Erythroblast (primary cell): Measurements from ENCODE around the gene ZBTB47.

Experiments
- DNase-seq, 2 experiments: peaks; one replicate each; lab custom pipeline; 2025; lab: John Stamatoyannopoulos, UW
- GATA1 ChIP-seq: IDR thresholded peaks from 2 replicates; pipeline ENCODE4 v1.6.1; 2011; ENCODE audit warnings: low read depth, mild to moderate bottlenecking, control low read depth, low read length, moderate library complexity
- POLR2A ChIP-seq: IDR thresholded peaks from 2 replicates; pipeline ENCODE4 v1.6.1; 2011; ENCODE audit warnings: mild to moderate bottlenecking, low read length

ZBTB47 gene

GRCh38 chr3:42680271-42680670 lies 26.8 kb downstream of the ZBTB47 start:
- TF ChIP-seq GATA1: no peak
- TF ChIP-seq POLR2A: no peak
- no peak for DNase-seq

DNA sequence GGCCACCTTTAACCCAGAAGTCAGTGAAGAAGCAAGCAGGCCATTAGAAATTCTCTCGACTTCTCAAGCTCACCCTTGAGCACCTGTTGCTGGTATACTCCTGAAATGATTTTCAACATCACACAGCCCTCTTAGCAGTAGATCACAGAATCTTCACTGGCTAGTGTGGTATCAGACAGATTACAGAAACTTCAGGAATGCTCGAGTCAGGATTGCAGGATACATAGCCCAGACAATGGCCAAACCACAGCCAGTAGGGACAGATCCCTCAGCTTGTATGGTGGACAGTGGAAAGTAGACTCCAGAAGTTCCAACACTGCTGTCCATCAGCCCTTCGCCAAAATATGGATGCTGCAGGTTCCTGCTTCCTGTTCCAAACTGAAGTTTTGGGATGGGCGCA lies 27.3 kb downstream of the ZBTB47 start:
- no peak for DNase-seq
- TF ChIP-seq POLR2A: no peak
- TF ChIP-seq GATA1: no peak

DNA sequence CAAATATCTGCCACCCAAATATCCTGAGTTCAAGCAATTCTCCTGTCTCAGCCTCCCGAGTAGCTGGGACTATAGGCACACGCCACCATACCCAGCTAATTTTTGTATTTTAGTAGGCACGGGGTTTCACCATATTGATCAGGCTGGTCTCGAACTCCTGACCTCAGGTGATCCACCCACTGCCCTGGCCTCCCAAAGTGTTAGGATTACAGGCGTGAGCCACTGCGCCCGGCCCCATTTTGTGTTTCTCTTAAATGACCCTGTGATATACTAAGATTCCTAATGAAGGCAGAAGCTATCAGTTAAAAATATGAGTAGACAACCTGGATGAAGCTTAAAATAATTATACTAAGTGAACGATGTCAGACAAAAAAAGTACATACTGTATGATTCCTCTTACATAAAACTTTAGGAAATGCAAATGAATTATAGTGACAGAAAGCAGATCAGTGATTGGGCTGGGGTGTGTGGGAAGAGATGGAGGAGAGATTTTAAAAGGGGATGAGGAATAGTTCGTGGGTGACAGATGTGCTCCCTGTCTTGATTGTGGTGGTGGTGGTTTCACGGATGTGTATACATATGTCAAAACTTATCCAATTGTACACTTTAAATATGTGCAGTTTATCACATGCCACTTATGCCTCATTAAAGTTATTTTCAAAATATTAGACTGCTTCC lies 28.0 kb downstream of the ZBTB47 start:
- TF ChIP-seq GATA1 (no peak), POLR2A (no peak)
- no peak for DNase-seq

GRCh38 chr3:42682301-42683070 lies 29.0 kb downstream of the ZBTB47 start:
- TF ChIP-seq POLR2A: no peak
- TF ChIP-seq GATA1: no peak
- no peak for DNase-seq

GRCh38 chr3:42683875-42684598 lies 30.5 kb downstream of the ZBTB47 start:
- peak in 1 of 2 experiments; percentile 17 for DNase-seq
- TF ChIP-seq POLR2A: no peak
- no peak for TF ChIP-seq GATA1

DNA sequence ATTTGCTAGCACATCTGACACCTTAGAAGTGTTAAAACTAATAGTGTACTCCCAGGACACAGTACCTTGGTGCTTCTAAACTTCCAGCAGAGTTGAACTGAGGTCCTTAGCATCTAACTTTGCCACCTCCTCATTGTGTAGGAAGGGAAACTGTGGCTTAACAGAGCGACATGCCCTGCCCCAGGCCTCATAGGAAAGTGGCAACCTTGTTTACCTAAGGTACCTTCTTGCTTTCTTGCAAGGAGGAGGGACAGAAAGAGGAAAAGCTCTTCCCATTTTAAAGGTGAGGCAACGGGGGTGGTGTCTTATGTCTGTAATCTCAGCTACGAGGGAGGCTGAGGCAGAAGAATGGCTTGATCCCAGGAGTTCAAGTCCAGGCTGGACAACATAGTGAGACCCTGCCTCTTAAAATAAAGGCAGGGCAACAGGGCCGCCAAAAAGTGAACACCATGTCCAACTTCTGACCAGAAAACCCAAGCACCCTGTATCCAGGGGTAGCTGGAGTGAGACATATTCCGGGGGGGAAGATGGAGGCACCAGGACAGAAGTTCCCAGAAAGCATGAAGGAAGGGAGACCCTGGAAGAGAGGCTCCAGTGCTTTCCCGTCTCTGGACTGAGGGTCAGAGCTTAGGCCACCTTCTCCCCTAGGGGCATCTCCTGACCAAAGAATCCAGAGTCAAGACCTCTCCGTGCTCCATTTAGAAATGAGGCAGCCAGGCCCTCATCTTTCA lies 31.3 kb downstream of the ZBTB47 start:
- TF ChIP-seq GATA1: no peak
- no peak for TF ChIP-seq POLR2A
- DNase-seq: no peak

DNA sequence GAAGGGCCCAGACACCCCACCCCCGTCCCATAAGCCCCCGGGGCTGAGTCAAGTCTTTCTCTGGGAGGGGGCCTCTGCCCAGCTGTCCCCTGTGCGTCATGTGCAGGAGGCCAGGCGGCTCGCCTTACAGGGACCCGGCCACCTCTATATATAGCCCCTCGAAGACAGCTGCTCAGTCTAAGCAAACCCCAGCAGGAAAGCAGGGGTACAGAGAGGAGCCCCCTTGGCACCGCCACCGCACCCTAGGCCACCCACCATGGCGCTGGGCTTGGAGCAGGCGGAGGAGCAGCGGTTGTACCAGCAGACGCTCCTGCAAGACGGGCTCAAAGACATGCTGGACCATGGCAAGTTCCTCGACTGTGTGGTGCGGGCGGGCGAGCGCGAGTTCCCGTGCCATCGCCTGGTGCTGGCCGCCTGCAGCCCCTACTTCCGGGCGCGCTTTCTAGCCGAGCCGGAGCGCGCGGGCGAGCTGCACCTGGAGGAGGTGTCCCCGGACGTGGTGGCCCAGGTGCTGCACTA lies 31.9 kb downstream of the ZBTB47 start, which contains the start of gene KLHL40:
Gene KLHL40, plus strand, starts transcription at position 175 of the 519 bp plus-strand sequence. Its CDS starts 82 bp downstream, at position 257.
- DNase-seq: no peak

GRCh38 chr3:42685891-42686820 lies 32.7 kb downstream of the ZBTB47 start:
- TF ChIP-seq POLR2A: no peak
- TF ChIP-seq GATA1: no peak
- DNase-seq: no peak

More for the DNA sequence above, 31.9 kb downstream of the ZBTB47 start, which contains the start of gene KLHL40:
- no peak for TF ChIP-seq GATA1
- no peak for TF ChIP-seq POLR2A

DNA sequence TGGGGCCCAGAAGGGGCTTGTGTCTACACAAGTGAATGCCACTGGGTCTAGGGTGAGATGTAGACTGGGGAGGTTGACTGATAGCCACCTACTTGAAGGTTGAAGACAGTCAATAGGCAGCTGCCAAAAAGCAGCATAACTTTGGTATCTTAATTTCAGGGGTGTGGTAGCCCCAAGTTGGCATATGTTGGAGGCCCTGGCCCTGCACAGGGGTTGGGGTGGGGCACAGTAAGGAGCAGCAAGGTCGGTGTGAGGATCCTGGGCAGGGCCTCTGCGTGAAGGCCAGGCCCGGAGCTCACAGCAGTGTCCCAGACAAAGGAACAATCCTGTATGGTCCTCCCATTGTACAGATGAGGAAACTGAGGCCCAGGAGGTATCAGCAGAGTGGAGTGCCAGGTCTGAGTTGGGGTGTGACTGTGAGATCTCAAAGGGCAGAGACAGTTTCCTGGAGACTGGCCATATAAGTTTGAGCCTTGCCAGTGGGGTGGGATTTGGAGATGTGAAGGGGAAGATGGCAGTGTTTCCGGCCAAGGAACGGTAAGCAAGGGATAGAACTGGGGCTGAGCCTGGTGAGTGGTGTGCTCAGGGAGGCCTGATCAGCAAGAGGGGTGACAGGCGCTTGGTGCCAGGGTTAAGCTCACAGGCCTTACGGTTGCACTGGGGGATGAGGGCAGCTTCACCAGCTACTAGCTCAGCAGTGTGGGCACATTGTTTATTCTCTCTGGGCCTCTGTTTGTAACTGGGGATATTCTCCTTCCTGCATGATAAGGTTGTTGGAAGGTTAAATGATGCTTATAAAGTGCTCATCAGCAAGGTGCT lies 33.5 kb downstream of the ZBTB47 start:
- DNase-seq: no peak
- no peak for TF ChIP-seq GATA1
- TF ChIP-seq POLR2A: no peak

DNA sequence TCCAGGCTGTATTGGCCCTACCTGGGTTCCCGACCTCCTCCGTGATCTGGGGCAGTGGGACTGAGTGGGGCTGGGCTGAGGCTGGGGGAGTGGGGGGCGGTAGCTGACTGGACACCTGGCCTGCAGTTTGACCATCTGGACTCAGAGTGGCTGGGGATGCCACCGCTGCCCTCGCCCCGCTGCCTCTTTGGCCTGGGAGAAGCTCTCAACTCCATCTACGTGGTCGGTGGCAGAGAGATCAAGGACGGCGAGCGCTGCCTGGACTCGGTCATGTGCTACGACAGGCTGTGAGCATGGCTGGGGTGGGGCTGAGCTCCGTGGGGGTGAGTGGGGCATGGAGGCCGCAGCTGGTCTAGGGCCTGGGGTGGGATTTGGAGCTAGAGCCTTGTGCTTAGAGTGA lies 34.5 kb downstream of the ZBTB47 start:
- DNase-seq: no peak
- TF ChIP-seq GATA1 (no peak), POLR2A (no peak)
